Stimulated activated CD4-positive, alpha-beta T cell treated with anti-CD3 and anti-CD28 coated beads, Interleukin-12 subunit alpha, Interleukin-12 subunit beta, amount 100 ng/mL, for 4 hours (primary cell): Measurements from ENCODE around the gene OR4Q2.
"Not testable (repeated sequence)": the region's sequence is repeated elsewhere in the genome, so short reads cannot be mapped to it uniquely, and the experiment has no call there.

Experiments
- DNase-seq: peaks from one replicate; pipeline ENCODE4 v3.0.0-alpha.2; 2020

Gene OR4Q2

DNA sequence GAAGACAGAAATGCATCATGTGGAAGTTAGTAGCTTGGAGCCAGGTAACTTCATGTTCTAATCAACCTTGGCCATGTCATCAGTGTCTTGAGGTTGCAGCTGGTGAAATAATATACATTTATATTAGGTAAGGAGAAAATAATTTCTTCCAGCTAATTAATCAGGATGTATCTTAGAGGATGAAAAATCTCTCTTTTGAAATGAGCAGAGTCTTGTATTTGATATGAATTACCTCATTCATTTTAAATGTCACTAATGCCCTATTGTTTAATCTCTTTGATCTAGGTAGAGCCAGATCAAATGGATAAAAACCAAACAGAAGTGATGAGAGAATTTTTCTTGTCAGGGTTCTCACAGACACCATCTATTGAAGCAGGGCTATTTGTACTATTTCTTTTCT, at the start of gene OR4Q2:
Gene OR4Q2, plus strand, starts transcription at position 301 of the 400 bp plus-strand sequence.
- no peak for DNase-seq

GRCh38 chr14:19969735-19970134, 32.2 kb upstream of the OR4Q2 start:
- not testable (repeated sequence) for DNase-seq

GRCh38 chr14:19974844-19975243, 27.1 kb upstream of the OR4Q2 start:
- no peak for DNase-seq

DNA sequence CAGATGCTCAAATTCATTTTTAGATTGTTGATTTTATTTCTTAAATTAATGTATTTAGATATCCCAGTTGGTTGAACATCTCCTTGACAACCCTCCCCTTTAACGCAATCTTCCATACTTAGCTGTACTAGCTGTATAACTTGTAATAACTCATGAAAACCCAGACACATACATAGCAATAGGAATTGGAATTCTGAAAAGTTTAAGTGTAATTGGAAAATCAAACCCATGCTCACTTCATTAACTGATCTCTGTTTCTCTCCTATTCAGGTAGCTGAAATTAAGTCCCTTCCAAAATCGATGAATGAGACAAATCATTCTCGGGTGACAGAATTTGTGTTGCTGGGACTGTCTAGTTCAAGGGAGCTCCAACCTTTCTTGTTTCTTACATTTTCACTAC, 26.7 kb upstream of the OR4Q2 start, which contains the start of gene OR4K15:
Gene OR4K15, plus strand, starts transcription at position 301 of the 400 bp plus-strand sequence. Its CDS starts 0 bp downstream, at position 301.
- no peak for DNase-seq

GRCh38 chr14:19993438-19993837, 8.5 kb upstream of the OR4Q2 start:
- DNase-seq, result no peak

GRCh38 chr14:20002319-20002718, 356 bp downstream of the OR4Q2 start:
- no peak for DNase-seq

DNA sequence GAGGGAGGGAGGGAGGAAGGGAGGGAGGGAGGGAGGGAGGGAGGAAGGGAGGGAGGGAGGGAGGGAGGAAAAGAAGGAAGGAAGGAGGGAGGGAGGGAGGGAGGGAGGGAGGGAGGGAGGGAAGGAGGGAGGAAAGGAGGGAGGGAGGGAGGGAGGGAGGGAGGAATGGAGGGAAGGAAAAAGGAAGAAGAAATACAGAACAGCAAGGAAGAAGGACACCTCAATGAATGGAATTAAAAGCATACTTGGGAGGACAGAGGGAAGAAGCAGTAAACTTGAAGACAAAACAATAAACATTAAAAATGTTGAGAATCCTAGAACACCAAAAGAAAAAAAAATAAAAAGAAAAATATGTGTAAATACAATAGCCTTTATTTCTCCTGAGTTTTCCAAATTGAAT, 6.2 kb downstream of the OR4Q2 start:
- no peak for DNase-seq

- DNase-seq, result no peak
These were observed 17.4 kb downstream of the OR4Q2 start, which contains the start of gene OR4K14 for GRCh38 chr14:20019257-20019865. Gene OR4K14, minus strand, starts transcription at chr14:20019307. Its CDS starts 4,114 bp downstream, at chr14:20015193.

- DNase-seq, result no peak
These were observed 29.1 kb downstream of the OR4Q2 start for GRCh38 chr14:20031058-20031457.

GRCh38 chr14:20035449-20035848, 33.5 kb downstream of the OR4Q2 start:
- no peak for DNase-seq

DNA sequence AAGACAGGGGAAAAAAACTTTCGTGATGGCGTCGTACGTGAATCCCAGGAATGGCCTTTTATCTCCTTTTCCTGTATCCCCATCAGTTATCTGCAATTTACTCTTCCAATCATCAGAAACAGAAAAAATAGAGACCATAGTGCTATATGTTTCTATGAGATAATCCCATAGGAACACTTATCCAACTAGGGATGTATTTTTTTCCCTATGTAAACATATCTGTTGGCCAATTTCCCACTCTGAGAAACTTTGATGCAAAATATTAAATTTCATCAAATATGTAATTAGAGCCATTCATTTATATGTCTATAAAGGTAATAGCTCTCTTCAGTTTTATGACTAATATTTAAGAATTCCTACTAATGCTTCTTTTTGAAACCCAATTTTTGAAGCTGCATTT, 34.0 kb downstream of the OR4Q2 start, which contains the start of gene OR4K13:
Gene OR4K13, minus strand, starts transcription at position 101 of the 400 bp plus-strand sequence. CDS start 1,280 bp downstream, outside the sequence.
- DNase-seq, result no peak

DNA sequence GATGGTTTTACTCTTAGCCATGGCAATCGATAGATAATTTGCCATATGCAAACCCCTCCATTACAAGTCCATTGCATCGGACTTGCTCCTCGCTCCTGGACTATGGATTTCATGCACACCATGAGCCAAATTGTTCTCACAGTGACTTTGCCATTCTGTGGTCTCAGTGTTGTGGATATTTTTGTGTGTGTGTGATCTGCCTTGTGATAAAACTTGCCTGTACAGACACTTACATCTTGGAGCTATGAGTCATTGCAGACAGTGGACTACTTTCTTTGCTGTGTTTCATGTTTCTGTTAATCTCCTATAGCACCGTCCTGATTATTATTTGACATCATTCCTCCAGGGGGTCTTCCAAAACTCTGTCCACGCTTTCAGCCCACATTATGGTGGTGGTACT, 42.3 kb downstream of the OR4Q2 start:
- DNase-seq, result no peak

DNA sequence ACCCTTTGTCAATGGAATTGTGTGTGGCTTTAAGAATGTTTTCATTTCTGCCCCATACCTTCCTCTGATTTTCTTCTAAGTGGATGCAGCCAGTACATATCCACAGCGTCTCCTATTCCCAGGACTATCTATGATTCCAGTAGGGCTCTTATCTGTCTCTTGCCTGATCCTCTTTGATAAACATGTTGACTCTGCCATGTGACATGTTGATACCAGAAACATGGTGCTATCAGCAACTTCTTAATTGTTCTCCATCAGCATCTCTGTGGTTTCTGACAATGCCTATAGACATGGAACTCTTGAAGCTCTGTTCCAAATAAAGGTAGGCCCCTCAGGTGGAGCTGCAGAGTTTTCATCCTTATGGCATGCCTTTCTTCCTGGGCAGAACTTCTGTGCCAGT, 46.2 kb downstream of the OR4Q2 start:
- DNase-seq, result no peak
